HG02973 (cell line): ENCODE data around the gene MYO15A.

ENCODE experiments used
- ATAC-seq: cut with Tn5 transposase; IDR thresholded peaks from one replicate; pipeline ENCODE4 v1.9.1; 2021; ENCODE audit warnings: moderate library complexity; ENCODE audit not compliant: unreplicated experiment

The MYO15A gene

GRCh38 chr17:18156171-18156975 is 47.8 kb downstream of the MYO15A start:
- no peak for ATAC-seq

DNA sequence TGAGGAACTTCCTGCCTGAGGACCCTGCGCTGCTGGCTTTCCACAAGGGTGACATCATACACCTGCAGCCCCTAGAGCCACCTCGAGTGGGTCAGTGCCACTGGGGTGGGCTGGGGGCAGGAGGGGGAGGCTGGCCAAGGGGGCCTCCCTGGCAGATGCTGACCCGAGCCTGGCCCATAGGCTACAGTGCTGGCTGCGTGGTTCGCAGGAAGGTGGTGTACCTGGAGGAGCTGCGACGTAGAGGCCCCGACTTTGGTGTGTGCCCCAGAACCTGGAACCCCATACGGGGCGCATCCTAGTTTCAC is 48.4 kb downstream of the MYO15A start:
- ATAC-seq, result no peak

DNA sequence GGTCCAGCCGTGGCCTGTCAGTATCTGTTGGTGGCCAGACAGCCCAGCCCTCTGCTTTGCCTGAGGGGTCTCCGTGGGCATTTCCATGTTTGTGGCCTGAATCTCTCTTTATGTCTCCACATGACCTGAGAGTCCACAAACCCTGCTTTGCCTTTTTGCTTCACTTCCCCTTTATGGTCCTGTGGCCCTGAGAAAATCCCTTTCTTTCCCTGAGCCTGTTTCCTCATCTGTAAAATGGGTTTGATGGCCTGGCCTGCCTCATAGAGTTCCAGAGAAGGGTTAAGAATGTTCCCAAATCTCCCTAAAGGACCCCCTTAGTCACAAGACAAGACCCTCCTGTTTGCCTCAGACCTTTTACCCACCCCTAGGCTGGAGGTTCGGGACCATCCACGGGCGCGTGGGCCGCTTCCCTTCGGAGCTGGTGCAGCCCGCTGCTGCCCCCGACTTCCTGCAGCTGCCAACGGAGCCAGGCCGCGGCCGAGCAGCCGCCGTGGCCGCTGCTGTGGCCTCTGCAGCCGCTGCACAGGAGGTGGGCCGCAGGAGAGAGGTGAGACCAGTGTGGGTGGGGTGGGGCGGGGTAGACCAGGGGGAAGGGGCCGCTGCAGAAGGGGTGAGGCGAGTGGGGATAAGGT is 48.9 kb downstream of the MYO15A start:
- no peak for ATAC-seq

GRCh38 chr17:18158022-18158600 is 49.6 kb downstream of the MYO15A start:
- peak; percentile 43 for ATAC-seq

DNA sequence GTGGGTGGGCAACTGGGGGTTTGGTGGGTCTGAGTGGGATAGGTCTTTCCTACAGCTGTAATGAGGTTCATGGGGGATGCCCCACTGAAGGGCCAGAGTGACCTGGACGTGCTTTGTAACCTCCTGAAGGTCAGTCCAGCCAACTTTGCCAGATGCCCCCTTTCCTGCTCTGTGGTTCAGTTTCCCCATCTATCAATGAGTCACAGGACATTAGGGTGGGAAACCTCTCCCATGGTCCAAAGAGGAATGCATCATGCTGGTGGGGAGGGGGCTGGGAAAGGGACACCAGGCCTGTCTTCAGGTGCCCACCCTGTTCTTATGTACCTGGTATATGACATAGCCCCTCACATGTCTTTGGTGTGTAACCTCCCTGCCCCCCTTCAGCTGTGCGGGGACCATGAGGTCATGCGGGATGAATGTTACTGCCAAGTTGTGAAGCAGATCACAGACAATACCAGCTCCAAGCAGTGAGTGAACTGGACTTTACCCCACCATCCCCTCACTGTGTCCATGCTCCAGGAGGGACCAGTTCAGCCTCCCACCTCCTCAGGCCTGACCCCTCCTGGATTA is 51.1 kb downstream of the MYO15A start:
- no peak for ATAC-seq

DNA sequence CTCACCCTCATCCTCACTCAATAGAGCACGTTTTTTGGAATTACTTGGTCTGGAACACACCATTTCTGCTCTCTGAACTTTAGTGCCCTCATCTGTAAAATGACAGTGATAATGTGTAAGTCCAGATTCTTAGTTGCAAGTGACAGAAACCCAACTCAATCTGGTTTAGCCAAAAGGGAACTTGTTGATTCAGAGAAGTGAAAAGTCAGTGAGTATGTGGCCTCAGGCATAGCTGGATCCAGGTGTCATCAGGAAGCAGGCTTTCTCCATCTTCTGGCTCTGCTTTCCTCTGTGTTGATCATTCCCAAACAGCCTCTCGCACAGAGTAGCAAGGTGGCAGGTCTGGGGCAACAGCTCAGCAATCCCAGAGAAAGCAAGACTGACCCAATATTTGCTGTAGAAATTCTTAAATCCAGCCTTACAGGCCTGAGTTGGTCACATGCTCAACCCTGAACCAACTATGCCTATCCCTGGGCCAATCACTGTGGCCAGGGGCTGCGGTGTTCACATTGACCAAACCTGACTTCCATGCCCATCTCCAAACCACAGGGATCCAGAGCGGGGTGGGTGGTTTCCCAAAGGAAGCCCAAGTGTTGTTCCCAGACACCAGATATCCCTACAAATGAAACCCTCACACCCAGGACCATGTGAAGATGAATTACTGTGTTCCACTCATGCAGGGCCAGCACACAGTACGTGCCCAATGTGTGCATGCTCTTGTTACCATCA is 51.7 kb downstream of the MYO15A start:
- no peak for ATAC-seq

GRCh38 chr17:18161207-18162145 is 52.9 kb downstream of the MYO15A start:
- ATAC-seq, result no peak

DNA sequence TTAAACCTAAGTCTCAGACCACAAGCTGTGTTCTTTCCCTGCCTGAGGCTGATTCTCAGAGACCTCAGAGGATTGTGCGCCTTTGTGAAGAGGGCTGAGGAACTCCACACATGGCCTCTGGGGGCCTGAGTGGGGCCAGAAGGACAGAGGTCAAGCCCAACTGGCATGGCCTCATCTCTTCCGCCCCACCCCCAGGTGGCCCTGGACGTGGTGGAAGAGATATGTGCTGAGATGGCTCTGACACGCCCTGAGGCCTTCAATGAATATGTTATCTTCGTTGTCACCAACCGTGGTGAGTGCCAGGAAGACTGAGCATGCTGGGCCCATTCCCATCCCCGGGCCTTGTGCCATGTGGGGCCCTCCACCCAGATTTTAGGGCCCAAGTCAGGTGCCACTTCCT is 55.0 kb downstream of the MYO15A start:
- ATAC-seq, result no peak

DNA sequence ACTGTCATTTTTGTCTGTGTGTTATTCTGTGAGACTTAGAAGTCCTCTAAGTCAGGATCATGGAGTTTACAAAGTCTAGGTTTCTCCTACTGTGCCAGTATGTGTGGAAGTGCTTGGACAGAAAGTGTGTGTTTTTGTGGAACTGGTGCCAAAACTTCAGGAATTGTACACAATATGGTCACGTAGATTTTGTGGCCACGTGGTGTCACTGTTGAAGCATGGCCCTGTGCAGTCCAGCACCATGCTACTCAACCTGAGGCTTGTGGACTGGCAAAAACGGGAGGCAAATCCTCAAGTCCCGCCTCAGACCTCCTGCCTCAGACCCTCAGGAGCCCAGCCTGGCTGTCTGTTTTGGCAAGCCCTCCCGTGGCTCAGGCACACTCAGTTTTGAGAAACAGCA is 58.3 kb downstream of the MYO15A start:
- no peak for ATAC-seq

DNA sequence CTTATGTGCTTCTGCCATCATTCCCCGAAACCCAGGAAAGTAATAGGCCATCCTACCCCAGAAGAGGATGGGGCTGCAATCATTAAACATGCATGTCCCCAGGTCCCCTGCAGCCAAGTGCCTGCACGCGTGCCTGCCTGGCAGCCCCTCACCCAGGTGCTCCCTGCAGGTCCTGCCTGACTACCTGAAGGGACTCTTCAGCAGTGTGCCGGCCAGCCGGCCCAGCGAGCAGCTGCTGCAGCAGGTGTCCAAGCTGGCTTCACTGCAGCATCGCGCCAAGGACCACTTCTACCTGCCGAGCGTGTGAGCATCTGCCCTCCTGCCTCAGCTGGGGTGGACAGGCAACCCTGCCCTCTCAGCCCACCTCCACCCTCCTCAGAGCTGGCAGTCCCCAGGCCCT is 58.9 kb downstream of the MYO15A start:
- ATAC-seq, result no peak

GRCh38 chr17:18172531-18173278 is 64.1 kb downstream of the MYO15A start:
- no peak for ATAC-seq

DNA sequence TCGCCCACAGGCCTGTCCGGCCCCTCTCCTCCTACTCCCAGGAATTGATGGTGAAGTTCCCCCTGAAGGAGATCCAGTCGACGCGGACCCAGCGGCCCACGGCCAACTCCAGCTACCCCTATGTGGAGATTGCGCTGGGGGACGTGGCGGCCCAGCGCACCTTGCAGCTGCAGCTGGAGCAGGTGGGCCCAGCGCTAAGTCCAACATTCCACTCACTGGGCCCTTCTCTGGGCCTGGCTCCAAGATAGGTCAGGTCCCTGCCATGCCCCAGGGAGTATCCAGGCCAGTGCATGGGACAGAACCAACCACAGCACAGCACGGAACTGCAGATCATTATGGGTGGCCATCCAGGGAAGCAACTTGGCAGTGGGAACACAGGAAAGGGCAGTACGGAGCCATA is 65.2 kb downstream of the MYO15A start:
- no peak for ATAC-seq

DNA sequence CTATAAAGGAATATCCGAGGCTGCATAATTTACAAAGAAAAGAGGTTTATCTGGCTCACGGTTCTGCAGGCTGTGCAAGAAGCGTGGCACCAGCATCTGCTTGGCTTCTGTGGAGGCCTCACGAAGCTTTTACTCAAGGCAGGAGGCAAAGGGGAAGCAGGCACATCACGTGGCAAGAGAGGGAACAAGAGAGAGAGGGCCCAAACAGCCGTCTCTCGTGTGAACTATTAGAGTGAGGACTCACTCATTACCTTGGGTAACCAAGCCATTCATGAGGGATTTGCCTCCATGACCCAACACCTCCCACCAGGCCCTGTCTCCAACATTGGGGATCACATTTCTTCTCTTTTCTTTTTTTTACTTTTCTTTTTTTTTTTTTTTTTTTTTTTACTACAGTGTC is 67.6 kb downstream of the MYO15A start:
- ATAC-seq, result no peak

DNA sequence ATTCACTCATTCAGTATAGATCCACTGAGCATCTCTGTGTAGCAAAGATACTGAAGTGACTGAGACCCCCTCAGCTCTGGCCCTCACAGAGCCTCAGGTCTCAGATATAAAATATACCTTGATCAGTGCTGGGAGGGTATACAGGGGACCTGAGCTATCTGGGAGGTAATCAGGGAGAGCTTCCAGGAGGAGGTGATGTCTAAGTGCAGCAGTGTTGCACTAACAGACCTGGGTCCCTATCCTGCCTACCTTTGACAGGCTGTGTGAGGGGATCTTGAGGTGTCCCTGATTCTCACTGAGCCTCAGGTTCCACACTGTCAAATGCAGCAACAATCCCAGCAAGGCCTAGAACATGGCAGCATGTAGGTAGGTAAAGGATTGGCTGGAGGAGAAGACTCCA is 68.6 kb downstream of the MYO15A start:
- no peak for ATAC-seq

- ATAC-seq, result no peak
Observed at GRCh38 chr17:18177722-18178121, 69.2 kb downstream of the MYO15A start.

DNA sequence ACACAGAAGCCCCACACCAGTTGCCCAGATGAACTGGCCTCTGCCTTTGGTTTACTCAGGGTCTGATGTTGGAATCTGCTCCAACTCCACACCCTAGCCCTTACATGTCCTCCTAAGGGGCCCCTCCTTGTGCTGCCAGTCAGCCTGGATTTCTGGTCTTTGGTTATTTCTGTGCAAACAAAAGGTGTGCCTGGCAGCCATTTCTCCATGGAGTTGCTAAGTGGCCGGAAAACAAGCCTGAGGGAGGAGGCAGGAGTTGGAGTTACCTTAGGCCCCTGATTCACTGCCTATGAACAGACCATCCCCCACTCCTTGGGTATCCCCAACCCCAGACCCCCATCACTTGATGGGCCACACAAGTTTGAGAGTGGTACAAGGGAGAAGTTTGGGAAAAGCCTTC is 70.6 kb downstream of the MYO15A start:
- ATAC-seq, result no peak

DNA sequence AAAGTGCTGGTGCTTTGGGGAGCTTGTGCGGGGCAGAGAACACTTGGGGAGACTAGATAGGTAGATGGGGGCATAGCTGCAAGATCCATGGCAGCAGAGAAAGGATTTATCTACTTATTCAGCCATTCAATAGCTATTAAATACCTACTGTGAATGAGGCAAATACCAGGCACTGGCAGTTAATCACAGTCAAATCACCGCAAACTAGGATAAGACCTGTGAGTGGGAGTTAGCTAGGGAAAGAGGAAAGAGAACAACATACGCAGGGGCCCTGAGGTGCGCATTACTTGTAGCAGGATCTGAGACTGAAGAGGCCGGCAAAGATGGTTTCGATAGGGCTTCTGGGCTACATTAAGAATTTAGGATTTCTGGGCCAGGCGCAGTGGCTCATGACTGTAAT is 71.2 kb downstream of the MYO15A start:
- ATAC-seq, result no peak

DNA sequence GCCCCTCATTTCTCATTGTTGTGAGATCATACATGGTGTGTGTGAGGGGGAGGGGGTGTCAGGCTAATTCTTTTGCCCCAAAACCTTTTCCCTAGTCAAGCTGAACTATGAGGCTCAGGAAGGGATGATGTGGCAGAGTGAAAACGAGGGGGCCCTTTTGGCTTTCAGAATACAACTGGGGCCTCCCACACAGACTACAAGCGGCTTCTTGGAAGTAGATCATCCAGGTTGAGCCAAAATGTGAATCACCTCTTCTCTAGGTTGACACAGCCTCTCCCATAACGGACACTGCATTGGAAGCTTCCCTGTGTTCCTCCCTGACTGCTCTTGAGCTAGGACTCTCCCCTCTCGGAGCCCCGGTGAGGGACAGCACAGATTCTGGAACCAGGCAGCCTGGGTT is 72.8 kb downstream of the MYO15A start:
- no peak for ATAC-seq

- no peak for ATAC-seq
Observed at GRCh38 chr17:18182110-18182977, 73.8 kb downstream of the MYO15A start.
